BJ (cell line): ENCODE measurements around the gene UEVLD. TPM values are rescaled to one million over a fixed set of nuclear protein-coding genes. Genes with fewer than 3 reads are reported as not detected.

Source experiments
- CTCF ChIA-PET: fragments of 350-600 bp; formaldehyde crosslinking; extraction: SDS; loops from one replicate; lab custom pipeline; 2021; ENCODE audit warnings: antibody characterized with exemption, inconsistent platforms; lab: Yijun Ruan, JAX
- POLR2A ChIA-PET: fragments of 300-600 bp; sonication (Branson Sonifier 250); formaldehyde crosslinking; extraction: SDS; loops from one replicate; lab custom pipeline; 2021; ENCODE audit warnings: antibody characterized with exemption; lab: Charles Lee
- DNase-seq: peaks from one replicate; pipeline ENCODE4 v3.0.0-alpha.2; 2011; ENCODE audit warnings: low read depth
- H3K27me3 ChIP-seq: 2 replicates; pipeline ENCODE4 v1.6.0; 2011; ENCODE audit warnings: low read length; ENCODE audit not compliant: control insufficient read depth, insufficient read depth
- H3K36me3 ChIP-seq: 2 replicates; pipeline ENCODE4 v1.5.1; 2011; ENCODE audit warnings: low read length; ENCODE audit not compliant: control insufficient read depth, insufficient read depth
- H3K4me3 ChIP-seq: 2 replicates; pipeline ENCODE4 v1.5.1; 2011; ENCODE audit warnings: low read depth, mild to moderate bottlenecking, control low read depth, low read length
- CTCF ChIP-seq: IDR thresholded peaks from 2 replicates; pipeline ENCODE4 v1.5.1; 2011; ENCODE audit warnings: low read depth, mild to moderate bottlenecking, control low read depth, inconsistent platforms, low read length, moderate library complexity; ENCODE audit not compliant: insufficient read depth
- polyA plus RNA-seq: library from polyadenylated mRNA; depleted of rRNA; stranded (reverse); fragments of >200 nt; gene quantifications from 2 replicates; pipeline ENCODE4 v1.2.3, GENCODE V29; 2011

The UEVLD gene
- polyA plus RNA-seq, 1 experiment: 11.7 TPM

GRCh38 chr11:18580113-18580766, 8.3 kb downstream of the UEVLD start:
- Histone ChIP-seq H3K4me3 (no peak overlapping the region), H3K36me3 (peaks cover 5% of the 10 kb centered on the region), H3K27me3 (no peaks in the 10 kb centered on the region)
- TF ChIP-seq CTCF: no peak
- POLR2A ChIA-PET: no interaction called here
- CTCF ChIA-PET: no interaction called here
- no peak for DNase-seq

GRCh38 chr11:18578975-18579598, 9.4 kb downstream of the UEVLD start:
- TF ChIP-seq CTCF: no peak
- no peak for DNase-seq
- ChIA-PET POLR2A (no interaction called here), CTCF (interaction anchor here (0.6 kb wide), 1 partner anchor 11 kb away, joined by 3 read pairs; no protein-coding TSS in a partner anchor)
- Histone ChIP-seq H3K27me3 (no peaks in the 10 kb centered on the region), H3K4me3 (no peak overlapping the region), H3K36me3 (peaks cover 7% of the 10 kb centered on the region)

GRCh38 chr11:18575361-18575760, 13.2 kb downstream of the UEVLD start:
- no peak for TF ChIP-seq CTCF
- Histone ChIP-seq H3K4me3 (no peak overlapping the region), H3K27me3 (no peaks in the 10 kb centered on the region), H3K36me3 (peaks cover 7% of the 10 kb centered on the region)
- no peak for DNase-seq
- ChIA-PET CTCF (no interaction called here), POLR2A (no interaction called here)

GRCh38 chr11:18567081-18567480, 21.5 kb downstream of the UEVLD start:
- no peak for TF ChIP-seq CTCF
- H3K36me3 ChIP-seq: peaks cover 2% of the 10 kb centered on the region
- no peaks in the 10 kb centered on the region for H3K27me3 ChIP-seq
- CTCF ChIA-PET: interaction anchor here (1.5 kb wide), 1 partner anchor 14 kb away, joined by 3 read pairs; no protein-coding TSS in a partner anchor
- POLR2A ChIA-PET: no interaction called here
- no peak for DNase-seq
- no peak overlapping the region for H3K4me3 ChIP-seq

- ChIA-PET CTCF (interaction anchor here (1.5 kb wide), 1 partner anchor 15 kb away, joined by 3 read pairs; no protein-coding TSS in a partner anchor), POLR2A (no interaction called here)
- Histone ChIP-seq H3K36me3 (peaks cover 4% of the 10 kb centered on the region), H3K4me3 (no peak overlapping the region), H3K27me3 (no peaks in the 10 kb centered on the region)
- no peak for TF ChIP-seq CTCF
- DNase-seq: no peak
These were observed 22.1 kb downstream of the UEVLD start for GRCh38 chr11:18566406-18566805.
